ENCODE measurements around the gene POLR2H.

- TF ChIP-seq USF2 (IDR thresholded peaks at IDR 0.05; ENCODE audit: borderline replicate concordance, low read depth, low read length) (no peak), REST (IDR thresholded peaks at IDR 0.05; ENCODE audit: low read depth, low read length) (no peak), GABPA (IDR thresholded peaks at IDR 0.05; ENCODE audit: low read depth) (no peak), EZH2phosphoT487 (IDR thresholded peaks at IDR 0.05; ENCODE audit: borderline replicate concordance, low read depth) (no peak), CTCF (IDR thresholded peaks at IDR 0.05) (no peak), ZBTB33 (IDR thresholded peaks at IDR 0.05; ENCODE audit: borderline replicate concordance, low read depth) (no peak), POLR2AphosphoS5 (IDR thresholded peaks at IDR 0.05; ENCODE audit: low read depth, low read length) (no peak), RCOR1 (IDR thresholded peaks at IDR 0.05; ENCODE audit: low read length) (no peak), MAX (IDR thresholded peaks at IDR 0.05; ENCODE audit: low read depth) (no peak), TAF1 (IDR thresholded peaks at IDR 0.05; ENCODE audit: borderline replicate concordance, low read depth, low read length) (no peak), PBX3 (IDR thresholded peaks at IDR 0.05) (no peak), GATA2 (CRISPR knock-in tag; IDR thresholded peaks at IDR 0.05) (no peak), FOXJ3 (CRISPR knock-in tag; IDR thresholded peaks at IDR 0.05) (no peak)
Measured at GRCh38 chr3:184360929-184361531, 480 bp upstream of the POLR2H start.

All from SK-N-SH (cell line).